ENCODE measurements around the gene KRT86. TPM values are rescaled to one million over a fixed set of nuclear protein-coding genes. Genes with fewer than 3 reads are reported as not detected.

The KRT86 gene
- polyA plus RNA-seq, 2 of the 4 experiments (the other 2 are of a cell fraction): 23.5 to 378 TPM

- TF ChIP-seq REST (IDR thresholded peaks at IDR 0.05): no peak
- TF ChIP-seq CHD4 (IDR thresholded peaks at IDR 0.05; ENCODE audit: borderline replicate concordance): no peak
Observed at GRCh38 chr12:52347551-52348510, 73.4 kb downstream of the KRT86 start (continued).

- H3K4me2 ChIP-seq: no peak overlapping the region
- 88% methylated on average over 6 of the region's 6 CpGs for WGBS (ENCODE audit: missing lambda C conversion rate)
- no peak for TF ChIP-seq ELK1 (IDR thresholded peaks at IDR 0.05; ENCODE audit: low read depth, low read length)
- no peak for TF ChIP-seq POLR2A (IDR thresholded peaks at IDR 0.05; ENCODE audit: low read length)
- TF ChIP-seq MYC (IDR thresholded peaks at IDR 0.05; ENCODE audit: borderline replicate concordance, low read length): no peak
- TF ChIP-seq HEYL (CRISPR knock-in tag; IDR thresholded peaks at IDR 0.05): no peak
- TF ChIP-seq TP53 (CRISPR knock-in tag; IDR thresholded peaks at IDR 0.05): no peak
- TF ChIP-seq FOSB (CRISPR knock-in tag; IDR thresholded peaks at IDR 0.05): no peak
- no peak for TF ChIP-seq SREBF2 (IDR thresholded peaks at IDR 0.05)
- no peak for TF ChIP-seq RNF2 (IDR thresholded peaks at IDR 0.05; ENCODE audit: borderline replicate concordance, low read depth)
- TF ChIP-seq CBX2 (IDR thresholded peaks at IDR 0.05; ENCODE audit: borderline replicate concordance, low read depth): no peak
- no peak for TF ChIP-seq NPAS2 (CRISPR knock-in tag; IDR thresholded peaks at IDR 0.05; ENCODE audit: borderline replicate concordance)
- no peak for TF ChIP-seq MAZ (IDR thresholded peaks at IDR 0.05; ENCODE audit: borderline replicate concordance, low read depth, low read length)
- TF ChIP-seq HMGXB4 (CRISPR knock-in tag; IDR thresholded peaks at IDR 0.05; ENCODE audit: borderline replicate concordance): no peak
- TF ChIP-seq RCOR1 (IDR thresholded peaks at IDR 0.05; ENCODE audit: low read depth, low read length): no peak
- no peak for TF ChIP-seq EHF (CRISPR knock-in tag; IDR thresholded peaks at IDR 0.05)
- TF ChIP-seq KDM1A (IDR thresholded peaks at IDR 0.05; ENCODE audit: low read depth): no peak
- TF ChIP-seq SMC3 (IDR thresholded peaks at IDR 0.05): no peak
- no peak for TF ChIP-seq ZFP36 (IDR thresholded peaks at IDR 0.05; ENCODE audit: borderline replicate concordance, partially characterized antibody)
- TF ChIP-seq BCL3 (IDR thresholded peaks at IDR 0.05): no peak
- TF ChIP-seq POLR2AphosphoS2 (conservative IDR thresholded peaks at IDR 0.05; ENCODE audit: low read length): no peak
- TF ChIP-seq HOXB5 (CRISPR knock-in tag; IDR thresholded peaks at IDR 0.05): no peak
- CTCF ChIA-PET: interaction anchor here (3.2 to 4.2 kb wide), 4 partner anchors 12 to 531 kb away, joined by 11 to 21 read pairs (median 14); no protein-coding TSS in a partner anchor
- 0 out of 3 replicates have a peak, but pooled peaks cover under 1% of the 10 kb centered on the region for H3K9me3 ChIP-seq
- H3K27ac ChIP-seq: no peak overlapping the region
- FAIRE-seq (no peak), ATAC-seq (no peak), DNase-seq (ENCODE audit: low read depth in 1 of 2, low spot score in 1 of 2) (no peak)
- no peak overlapping the region for H3K4me3 ChIP-seq
- POLR2A ChIA-PET: no interaction called here
- peaks cover 17% of the 10 kb centered on the region for H3K4me1 ChIP-seq
Observed at GRCh38 chr12:52349196-52349595, 74.8 kb downstream of the KRT86 start.
